NCI-H1930 (cell line): ENCODE measurements around the gene CMTM4.
"Not testable (repeated sequence)": the region's sequence is repeated elsewhere in the genome, so short reads cannot be mapped to it uniquely, and the experiment has no call there.

Experiments
- DNase-seq, 2 experiments: peaks; one replicate each; lab custom pipeline; 2025; lab: John Stamatoyannopoulos, UW

Gene CMTM4

GRCh38 chr16:66673691-66674090 lies 22.9 kb downstream of the CMTM4 start:
- no peak for DNase-seq

DNA sequence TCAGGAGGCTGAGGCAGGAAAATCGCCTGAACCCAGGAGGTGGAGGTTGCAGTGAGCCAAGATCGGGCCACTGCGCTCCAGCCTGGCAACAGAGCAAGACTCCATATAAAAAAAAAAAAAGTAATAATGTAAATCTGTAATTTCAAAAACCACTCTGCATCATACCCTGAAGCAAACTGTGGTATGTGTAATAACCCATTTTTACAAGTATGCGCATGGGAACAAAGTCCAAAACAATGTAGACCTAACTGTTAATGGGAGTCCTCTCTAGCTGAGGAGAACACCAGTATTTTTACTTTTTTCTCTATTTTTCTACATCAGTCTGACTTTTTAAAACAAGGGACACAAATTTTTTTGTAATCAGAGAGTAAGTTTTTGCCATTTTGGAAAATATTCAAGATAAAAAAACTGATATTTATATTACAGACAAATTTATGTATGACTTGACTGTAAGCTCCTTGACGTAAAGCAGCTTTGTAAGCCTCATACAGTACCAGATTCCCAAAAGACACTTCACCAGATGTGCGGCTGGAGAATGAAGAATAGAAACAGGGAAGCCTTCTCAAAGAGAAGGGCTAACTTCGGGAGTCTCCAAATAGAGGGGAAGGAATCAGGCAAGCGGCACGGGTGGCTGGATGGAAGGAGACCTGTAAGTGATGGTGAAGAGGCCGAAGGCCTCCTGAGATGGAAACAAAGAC lies 25.7 kb downstream of the CMTM4 start:
- no peak for DNase-seq

DNA sequence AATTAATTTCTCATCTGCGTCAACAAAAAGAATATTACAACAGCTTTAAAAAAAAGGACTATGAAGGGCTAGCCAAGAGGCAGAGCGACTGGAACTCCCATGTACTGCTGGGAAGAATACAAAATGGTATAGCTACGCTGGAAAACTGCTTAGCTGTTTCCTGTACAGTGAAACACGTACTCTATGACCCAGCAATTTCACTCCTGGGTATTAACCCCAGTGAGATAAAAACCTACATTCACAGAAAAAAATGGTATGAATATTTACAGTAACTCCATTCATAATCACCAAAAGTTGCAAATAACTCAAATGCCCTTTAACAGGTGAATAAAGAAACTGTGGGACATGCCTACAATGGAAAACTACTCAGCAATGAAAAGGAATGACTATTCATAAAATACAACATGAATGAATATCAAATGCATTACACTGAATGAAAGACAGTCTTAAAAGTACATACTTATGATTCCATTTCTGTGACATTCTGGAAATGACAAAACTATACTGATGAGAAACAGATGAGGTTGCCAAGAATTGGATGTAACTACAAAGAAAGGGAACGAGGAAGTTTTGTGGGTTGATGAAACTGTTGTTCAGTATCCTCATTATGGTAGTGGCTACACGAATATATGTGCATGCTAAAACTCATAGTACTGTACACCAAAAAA lies 27.6 kb downstream of the CMTM4 start:
- no peak for DNase-seq

GRCh38 chr16:66667944-66668343 lies 28.6 kb downstream of the CMTM4 start:
- DNase-seq = no peak

- DNase-seq = no peak
Measured at GRCh38 chr16:66662445-66663194, 33.9 kb downstream of the CMTM4 start.

GRCh38 chr16:66661671-66662346 lies 34.7 kb downstream of the CMTM4 start:
- not testable (repeated sequence) for DNase-seq

- no peak for DNase-seq
Measured at GRCh38 chr16:66661210-66661560, 35.4 kb downstream of the CMTM4 start.

- DNase-seq = no peak
Measured at GRCh38 chr16:66660422-66661209, 35.9 kb downstream of the CMTM4 start.

GRCh38 chr16:66658860-66659190 lies 37.7 kb downstream of the CMTM4 start:
- no peak for DNase-seq

GRCh38 chr16:66658143-66658859 lies 38.2 kb downstream of the CMTM4 start:
- DNase-seq = no peak

GRCh38 chr16:66656547-66656946 lies 40.0 kb downstream of the CMTM4 start:
- no peak for DNase-seq

DNA sequence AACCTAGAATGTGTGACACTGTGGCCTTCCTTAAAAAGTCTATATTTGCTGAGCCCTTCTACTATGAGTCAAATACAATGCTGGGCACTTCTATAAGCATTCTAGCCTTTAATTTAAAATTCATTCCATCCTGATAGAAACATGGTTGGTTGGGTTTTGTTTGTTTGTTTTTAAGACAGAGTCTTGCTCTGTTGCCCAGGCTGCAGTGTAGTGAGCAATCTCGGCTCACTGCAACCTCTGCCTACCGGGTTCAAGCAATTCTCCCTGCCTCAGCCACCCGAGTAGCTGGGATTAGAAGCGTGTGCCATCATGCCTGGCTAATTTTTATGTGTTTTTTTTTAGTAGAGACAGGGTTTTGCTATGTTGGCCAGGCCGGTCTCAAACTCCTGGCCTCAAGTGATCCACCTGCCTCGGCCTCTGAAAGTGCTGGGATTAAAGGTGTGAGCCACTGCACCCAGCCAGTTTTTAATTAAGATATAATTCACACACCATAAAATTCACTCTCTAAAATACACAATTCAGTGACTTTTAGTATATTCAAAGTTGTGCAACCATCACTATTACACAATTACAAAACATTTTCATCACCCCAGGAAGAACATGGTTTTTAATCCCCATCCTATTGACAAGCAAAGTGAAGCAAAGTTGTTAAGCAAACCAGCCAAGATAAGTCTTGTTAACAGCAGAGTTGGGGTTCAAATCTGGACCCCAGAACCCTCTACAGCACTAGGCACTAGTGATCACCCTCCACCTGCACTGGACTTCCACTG lies 42.8 kb downstream of the CMTM4 start:
- DNase-seq = no peak

DNA sequence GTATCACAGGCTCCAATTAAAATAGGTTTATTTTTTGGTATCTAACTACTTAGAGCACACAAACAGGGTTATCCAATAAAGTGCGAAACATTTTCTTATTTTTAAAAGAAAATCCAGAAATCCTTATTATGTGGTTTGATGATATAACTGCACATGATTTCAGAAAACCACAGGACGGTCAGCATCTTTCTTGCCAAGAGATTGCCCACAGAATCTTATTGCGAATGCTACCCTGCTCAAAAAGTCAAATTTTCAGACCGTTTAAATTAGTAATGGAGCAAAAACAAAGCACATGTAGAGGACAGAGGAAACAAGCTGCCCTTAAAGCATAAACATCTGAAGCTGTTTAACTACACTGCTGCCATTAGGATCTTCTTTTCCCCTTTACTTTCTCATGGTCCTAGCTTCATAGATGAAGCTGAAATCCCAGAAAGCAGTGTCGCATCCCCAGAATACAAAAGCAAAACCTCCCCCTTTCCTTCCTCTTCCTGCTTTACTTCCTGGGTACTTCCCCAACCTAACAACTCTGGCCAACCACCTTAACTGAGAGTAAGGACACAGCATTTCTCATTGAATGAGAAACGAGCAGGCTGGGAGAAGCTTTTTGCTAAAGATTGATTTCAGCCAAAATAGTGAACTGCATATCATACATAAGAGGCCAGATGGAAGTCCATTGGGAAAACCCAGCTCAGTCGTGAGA lies 43.7 kb downstream of the CMTM4 start:
- no peak for DNase-seq

GRCh38 chr16:66651965-66652364 lies 44.6 kb downstream of the CMTM4 start:
- DNase-seq = no peak

DNA sequence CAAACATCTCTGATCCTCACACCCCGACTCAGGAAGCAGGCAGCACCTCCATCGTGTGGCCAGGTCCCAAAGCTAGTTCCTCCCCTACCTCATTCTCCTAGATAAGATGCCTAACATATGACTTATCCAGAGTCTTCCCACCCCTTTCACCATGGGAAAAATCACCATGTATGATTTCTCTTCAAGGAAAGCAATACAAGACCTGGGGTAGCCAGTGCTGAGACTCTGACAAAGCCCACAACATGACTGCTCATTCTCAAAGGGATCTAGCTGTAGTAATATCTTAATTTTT lies 45.1 kb downstream of the CMTM4 start:
- DNase-seq = no peak

DNA sequence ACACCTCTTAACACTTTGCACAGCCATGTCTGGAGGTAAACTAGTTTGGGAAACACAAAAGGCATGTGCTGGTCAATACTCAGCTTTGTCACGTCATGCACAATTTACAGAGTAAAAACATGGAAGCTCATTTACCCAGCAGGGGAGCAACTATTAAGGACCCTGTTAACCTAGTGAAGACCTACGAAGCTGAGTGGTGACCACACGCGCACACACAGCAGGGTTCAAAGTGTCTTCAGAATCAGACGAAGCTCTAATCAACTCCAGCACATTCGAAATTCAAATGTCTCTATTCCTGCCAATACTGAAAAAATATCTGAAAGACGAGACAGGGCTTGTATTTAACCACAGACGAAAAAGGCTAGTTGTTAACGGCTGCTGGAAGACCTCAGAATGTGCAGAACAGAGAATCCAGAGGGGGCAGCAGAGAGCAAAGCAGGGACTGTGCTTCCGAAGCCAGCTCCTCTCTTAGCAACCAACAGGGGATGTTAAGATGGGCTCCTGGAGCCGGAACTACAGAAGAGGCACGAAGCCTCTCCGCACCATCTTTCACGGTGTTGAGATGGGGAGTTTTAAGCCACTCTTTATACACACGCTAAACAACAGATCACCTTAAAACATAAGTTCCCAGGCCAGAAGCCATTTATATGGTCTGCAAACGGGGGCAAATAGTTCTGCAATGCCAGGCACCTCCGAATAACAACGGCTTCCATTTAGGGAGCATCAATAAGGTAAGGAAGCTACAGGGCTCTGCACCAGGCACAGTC lies 45.7 kb downstream of the CMTM4 start:
- peak; percentile 39 to 63 for DNase-seq

DNA sequence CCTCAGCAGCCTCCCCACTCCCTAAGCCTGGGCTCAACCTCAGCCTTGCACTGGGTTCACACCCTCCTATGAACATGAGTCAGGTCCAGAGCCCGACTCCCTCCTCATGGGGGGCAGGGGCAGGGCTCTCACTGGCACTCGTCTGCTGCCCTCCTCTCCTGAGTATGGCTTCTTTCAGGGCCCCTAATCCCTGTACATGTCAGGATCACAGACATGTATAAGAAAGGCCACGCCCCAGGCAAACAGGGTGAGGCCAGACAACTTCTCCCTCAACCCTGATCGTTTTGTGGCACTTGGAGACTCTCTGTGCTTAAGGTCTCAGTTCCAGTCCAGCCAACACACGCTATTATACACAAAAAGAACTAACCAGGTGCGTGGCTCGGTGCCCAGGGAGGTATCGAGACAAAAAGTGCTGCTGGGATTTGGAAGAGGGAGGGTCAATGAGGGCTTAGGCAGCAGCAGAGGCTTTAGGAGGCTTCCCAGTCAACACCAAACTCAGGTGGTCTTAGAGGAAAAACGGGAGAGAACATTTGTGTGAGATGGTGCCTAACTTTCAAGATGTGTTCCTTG lies 46.8 kb downstream of the CMTM4 start:
- DNase-seq = no peak

DNA sequence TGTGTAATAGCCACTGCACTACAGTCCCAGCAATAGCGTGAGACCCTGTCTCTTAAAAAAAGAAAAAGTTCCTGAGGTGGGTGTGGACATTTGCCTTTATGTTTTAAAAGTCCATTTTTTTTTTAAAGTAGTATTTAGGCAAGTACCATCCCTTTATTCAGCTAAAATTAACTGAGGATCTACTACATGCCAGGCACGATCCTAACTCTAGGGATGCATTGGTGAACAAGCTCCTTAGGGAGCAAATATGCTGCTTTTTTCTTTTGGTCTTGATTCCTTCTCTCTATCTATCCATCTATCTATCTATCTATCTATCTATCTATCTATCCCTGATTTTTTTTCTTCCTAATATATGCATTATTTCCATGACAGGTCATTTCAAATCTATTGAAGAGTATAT lies 47.4 kb downstream of the CMTM4 start:
- no peak for DNase-seq

DNA sequence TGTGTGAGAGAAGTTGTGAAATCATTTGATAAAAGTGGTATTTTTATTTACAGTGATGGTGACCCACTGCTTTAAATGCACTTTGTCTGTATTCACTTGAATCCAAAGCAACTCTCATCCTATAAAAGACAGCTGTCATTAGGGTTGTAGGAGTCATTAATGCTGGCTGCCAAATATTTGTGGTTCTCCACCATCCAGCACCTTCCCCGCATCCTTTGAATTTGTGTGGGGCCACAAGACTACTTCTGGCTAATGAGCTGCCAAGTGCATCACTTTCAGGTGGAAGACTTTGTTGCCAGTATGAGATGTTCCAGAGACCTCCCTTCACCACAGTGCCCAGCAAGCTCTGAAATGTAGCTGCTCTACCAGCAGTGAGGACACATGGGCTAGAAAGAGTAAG lies 48.7 kb downstream of the CMTM4 start:
- DNase-seq = no peak
